Kidney epithelial cell (primary cell): ENCODE data around the gene STAC3. TPM values are rescaled to one million over a fixed set of nuclear protein-coding genes. Genes with fewer than 3 reads are reported as not detected.

ENCODE experiments used
- DNase-seq: peaks from one replicate; pipeline ENCODE4 v3.0.0-alpha.2; 2010; ENCODE audit warnings: low read depth
- H3K27me3 ChIP-seq: 2 replicates; pipeline ENCODE4 v1.6.0; 2011; ENCODE audit warnings: low read length; ENCODE audit not compliant: control insufficient read depth, insufficient read depth
- H3K36me3 ChIP-seq: 2 replicates; pipeline ENCODE4 v1.5.1; 2011; ENCODE audit warnings: low read length; ENCODE audit not compliant: control insufficient read depth, insufficient read depth
- H3K4me3 ChIP-seq: 2 replicates; pipeline ENCODE4 v1.5.1; 2011; ENCODE audit warnings: low read depth, mild to moderate bottlenecking, control low read depth, low read length
- total RNA-seq: library from RNA; depleted of rRNA; stranded (reverse); fragments of >200 nt; gene quantifications from 2 replicates; pipeline ENCODE4 v1.2.3, GENCODE V29; 2015
- TF ChIP-seq, protein P1 (sequence below): IDR thresholded peaks from 2 replicates; pipeline ENCODE4 v1.5.1; 2011; ENCODE audit warnings: mild to moderate bottlenecking, moderate library complexity, low read length, control low read depth, inconsistent platforms; ENCODE audit not compliant: insufficient read depth, poor library complexity, severe bottlenecking

The STAC3 gene
- total RNA-seq, 1 donor from 2014 or later, result 0.71 TPM

DNA sequence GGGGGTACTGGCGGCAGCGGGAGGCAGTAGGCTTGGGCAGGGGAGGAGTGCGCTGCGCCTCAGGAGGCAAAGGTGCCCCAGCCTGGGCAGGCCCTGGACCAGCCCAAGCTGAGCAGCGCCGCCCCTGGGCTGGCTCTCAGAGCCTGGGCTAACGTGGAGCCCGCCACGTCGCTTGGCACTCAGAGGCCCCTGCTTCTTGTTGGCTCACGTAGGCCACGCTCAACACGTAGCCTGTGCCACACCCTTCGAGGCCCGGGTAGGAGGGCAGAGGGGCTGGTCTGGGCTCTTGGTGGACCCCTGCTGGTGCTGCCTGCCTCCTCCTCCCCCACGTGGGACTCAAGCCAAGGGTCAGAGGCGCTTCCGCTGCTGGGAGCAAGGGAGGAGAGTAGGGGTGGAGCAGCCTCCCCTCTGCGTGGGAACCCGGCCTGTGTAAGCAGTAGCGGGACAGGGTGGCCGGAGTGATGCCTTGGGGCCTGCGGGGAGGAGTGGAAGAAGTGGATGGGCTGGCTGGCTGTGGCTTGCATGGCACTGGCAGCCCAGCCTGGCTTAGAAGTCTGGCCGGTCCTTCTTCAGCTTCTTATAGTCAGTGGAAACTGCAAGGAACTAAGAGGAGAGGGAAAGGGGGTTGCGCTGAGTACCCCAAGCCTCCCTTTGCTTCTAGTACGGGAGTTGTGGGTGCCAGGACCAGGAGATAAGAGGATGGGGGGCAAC lies 15.8 kb downstream of the STAC3 start:
- DNase-seq, result no peak
- Histone ChIP-seq H3K36me3 (peaks cover 1% of the 10 kb centered on the region), H3K4me3 (no peak overlapping the region), H3K27me3 (peaks cover 50% of the 10 kb centered on the region)
- TF ChIP-seq, protein P1, sequence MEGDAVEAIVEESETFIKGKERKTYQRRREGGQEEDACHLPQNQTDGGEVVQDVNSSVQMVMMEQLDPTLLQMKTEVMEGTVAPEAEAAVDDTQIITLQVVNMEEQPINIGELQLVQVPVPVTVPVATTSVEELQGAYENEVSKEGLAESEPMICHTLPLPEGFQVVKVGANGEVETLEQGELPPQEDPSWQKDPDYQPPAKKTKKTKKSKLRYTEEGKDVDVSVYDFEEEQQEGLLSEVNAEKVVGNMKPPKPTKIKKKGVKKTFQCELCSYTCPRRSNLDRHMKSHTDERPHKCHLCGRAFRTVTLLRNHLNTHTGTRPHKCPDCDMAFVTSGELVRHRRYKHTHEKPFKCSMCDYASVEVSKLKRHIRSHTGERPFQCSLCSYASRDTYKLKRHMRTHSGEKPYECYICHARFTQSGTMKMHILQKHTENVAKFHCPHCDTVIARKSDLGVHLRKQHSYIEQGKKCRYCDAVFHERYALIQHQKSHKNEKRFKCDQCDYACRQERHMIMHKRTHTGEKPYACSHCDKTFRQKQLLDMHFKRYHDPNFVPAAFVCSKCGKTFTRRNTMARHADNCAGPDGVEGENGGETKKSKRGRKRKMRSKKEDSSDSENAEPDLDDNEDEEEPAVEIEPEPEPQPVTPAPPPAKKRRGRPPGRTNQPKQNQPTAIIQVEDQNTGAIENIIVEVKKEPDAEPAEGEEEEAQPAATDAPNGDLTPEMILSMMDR, result no peak

DNA sequence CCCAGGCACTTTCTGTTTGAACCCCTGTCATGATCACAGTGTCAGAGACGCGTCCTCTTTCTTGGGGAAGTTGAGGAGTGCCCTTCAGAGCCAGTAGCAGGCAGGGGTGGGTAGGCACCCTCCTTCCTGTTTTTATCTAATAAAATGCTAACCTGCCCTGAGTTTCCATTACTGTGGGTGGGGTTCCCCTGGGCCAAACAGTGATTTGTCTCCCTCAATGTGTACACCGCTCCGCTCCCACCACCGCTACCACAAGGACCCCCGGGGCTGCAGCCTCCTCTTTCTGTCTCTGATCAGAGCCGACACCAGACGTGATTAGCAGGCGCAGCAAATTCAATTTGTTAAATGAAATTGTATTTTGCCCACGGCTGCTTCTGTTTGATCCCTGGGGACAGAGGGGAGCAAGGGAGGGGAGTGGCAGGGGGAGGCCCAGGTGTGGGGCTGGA lies 16.4 kb downstream of the STAC3 start:
- DNase-seq, result no peak
- Histone ChIP-seq H3K4me3 (no peak overlapping the region), H3K36me3 (peaks cover 1% of the 10 kb centered on the region), H3K27me3 (peaks cover 44% of the 10 kb centered on the region)
- TF ChIP-seq, protein P1, result no peak

DNA sequence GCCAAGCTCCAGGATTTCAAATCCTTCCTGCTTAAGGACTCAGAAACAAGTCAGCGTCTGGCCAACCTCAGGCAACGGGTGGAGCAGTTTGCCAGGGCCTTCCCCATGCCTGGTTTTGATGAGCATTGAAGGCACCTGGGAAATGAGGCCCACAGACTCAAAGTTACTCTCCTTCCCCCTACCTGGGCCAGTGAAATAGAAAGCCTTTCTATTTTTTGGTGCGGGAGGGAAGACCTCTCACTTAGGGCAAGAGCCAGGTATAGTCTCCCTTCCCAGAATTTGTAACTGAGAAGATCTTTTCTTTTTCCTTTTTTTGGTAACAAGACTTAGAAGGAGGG lies 16.8 kb downstream of the STAC3 start:
- Histone ChIP-seq H3K27me3 (peaks cover 40% of the 10 kb centered on the region), H3K36me3 (peaks cover 1% of the 10 kb centered on the region), H3K4me3 (no peak overlapping the region)
- no peak for DNase-seq
- TF ChIP-seq, protein P1, result no peak

DNA sequence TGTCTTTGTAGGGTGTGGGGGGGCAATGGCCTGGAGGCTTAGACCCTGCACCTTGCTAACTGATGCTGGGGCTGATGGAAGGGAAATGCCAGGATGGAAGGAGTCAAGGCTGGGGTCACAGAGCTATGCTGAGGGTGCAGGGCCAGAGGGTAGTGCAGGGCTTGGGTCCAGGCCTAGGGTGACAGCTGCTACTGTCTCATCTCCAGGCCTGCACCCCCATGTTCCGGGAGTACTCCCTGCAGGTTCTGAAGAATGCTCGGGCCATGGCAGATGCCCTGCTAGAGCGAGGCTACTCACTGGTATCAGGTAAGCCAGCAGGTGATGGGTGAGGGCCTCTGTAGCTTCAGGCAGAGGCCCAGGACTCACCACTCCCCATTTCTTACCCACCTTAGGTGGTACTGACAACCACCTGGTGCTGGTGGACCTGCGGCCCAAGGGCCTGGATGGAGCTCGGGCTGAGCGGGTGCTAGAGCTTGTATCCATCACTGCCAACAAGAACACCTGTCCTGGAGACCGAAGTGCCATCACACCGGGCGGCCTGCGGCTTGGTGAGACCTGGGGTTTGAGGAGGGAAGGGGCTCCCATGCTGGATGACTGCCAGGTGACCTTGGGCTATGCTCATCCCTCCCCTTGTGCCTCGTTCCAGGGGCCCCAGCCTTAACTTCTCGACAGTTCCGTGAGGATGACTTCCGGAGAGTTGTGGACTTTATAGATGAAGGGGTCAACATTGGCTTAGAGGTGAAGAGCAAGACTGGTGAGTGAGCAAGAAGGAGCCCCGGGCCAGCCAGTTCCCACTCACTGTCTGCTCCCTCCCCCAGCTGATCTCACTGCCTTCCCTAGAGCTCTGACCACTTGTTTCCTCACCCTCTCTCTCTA lies 17.4 kb downstream of the STAC3 start:
- no peak overlapping the region for H3K4me3 ChIP-seq
- TF ChIP-seq, protein P1, result no peak
- no peak for DNase-seq
- peaks cover 1% of the 10 kb centered on the region for H3K36me3 ChIP-seq
- peaks cover 36% of the 10 kb centered on the region for H3K27me3 ChIP-seq

DNA sequence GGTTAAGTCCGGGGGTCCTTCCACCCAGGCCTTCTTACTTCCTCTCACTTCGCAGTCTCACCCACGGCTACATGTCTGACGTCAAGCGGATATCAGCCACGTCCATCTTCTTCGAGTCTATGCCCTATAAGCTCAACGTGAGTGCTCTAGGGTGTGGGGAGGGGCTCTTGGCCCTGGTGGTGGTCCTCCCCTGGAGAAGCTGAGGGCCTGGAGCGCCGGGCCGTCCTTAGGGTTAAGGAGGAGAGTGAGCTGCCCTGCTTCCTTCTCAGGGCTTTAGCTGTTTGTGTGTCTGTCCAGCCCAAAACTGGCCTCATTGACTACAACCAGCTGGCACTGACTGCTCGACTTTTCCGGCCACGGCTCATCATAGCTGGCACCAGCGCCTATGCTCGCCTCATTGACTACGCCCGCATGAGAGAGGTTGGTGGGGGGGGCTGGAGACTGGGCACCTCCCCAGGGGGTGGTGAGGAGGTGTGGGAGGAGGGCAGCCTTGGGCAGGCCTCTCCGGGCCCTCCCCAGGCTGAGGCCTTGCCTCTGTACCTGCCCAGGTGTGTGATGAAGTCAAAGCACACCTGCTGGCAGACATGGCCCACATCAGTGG lies 18.7 kb downstream of the STAC3 start:
- H3K36me3 ChIP-seq, result peaks cover 1% of the 10 kb centered on the region
- TF ChIP-seq, protein P1, result no peak
- H3K4me3 ChIP-seq, result no peak overlapping the region
- H3K27me3 ChIP-seq, result peaks cover 28% of the 10 kb centered on the region
- no peak for DNase-seq
